Esophagus muscularis mucosa (tissue), 4 donors: ENCODE results near the gene MYO1G. TPM values are rescaled to one million over a fixed set of nuclear protein-coding genes. Genes with fewer than 3 reads are reported as not detected.

Experiments
- DNase-seq: peaks from one replicate; pipeline ENCODE4 v3.0.0-alpha.2; 2017; ENCODE audit errors: extremely low spot score
- H3K27ac ChIP-seq, 4 donors: fragments of 200-600 bp; sonication (generic); replicated peaks in 1 of 4; 1 replicate in 3 of 4; 2 replicates in 1 of 4; pipeline ENCODE4 v1.5.1; 2016 to 2019; ENCODE audit warnings: mild to moderate bottlenecking in 1 of 4
- H3K27me3 ChIP-seq, 4 donors: fragments of 200-600 bp; sonication (generic); one replicate each; pipeline versions ENCODE4 v1.5.1 to v1.6.0; 2016 to 2019
- H3K36me3 ChIP-seq, 4 donors: fragments of 200-600 bp; sonication (generic); one replicate each; pipeline ENCODE4 v1.5.1; 2016 to 2019
- H3K4me1 ChIP-seq, 4 donors: fragments of 200-600 bp; sonication (generic); one replicate each; pipeline ENCODE4 v1.5.1; 2016 to 2019
- H3K4me3 ChIP-seq, 4 donors: fragments of 200-600 bp; sonication (generic); 1 replicate in 2 of 4; 2 replicates in 2 of 4; pipeline ENCODE4 v1.5.1; 2016 to 2019; ENCODE audit warnings: mild to moderate bottlenecking in 4 of 4, moderate library complexity in 1 of 4
- H3K9me3 ChIP-seq, 4 donors: fragments of 200-600 bp; sonication (generic); 1 replicate in 3 of 4; 2 replicates in 1 of 4; pipeline ENCODE4 v1.5.1; 2016 to 2019
- CTCF ChIP-seq, 3 experiments: fragments of 200-600 bp in 2 of 3; fragments of 450-650 bp in 1 of 3; sonication (generic) in 2 of 3; IDR thresholded peaks; one replicate each; pipeline ENCODE4 v1.5.1; 2017 to 2019; ENCODE audit warnings: antibody characterized with exemption in 3 of 3, mild to moderate bottlenecking in 2 of 3, moderate library complexity in 1 of 3
- EP300 ChIP-seq: sonication (generic); formaldehyde crosslinking; IDR thresholded peaks from one replicate; pipeline ENCODE4 v1.6.1; 2017; ENCODE audit warnings: antibody characterized with exemption
- POLR2A ChIP-seq: fragments of 450-650 bp; IDR thresholded peaks from one replicate; pipeline ENCODE4 v1.6.1; 2017; ENCODE audit warnings: antibody characterized with exemption, moderate library complexity, mild to moderate bottlenecking, low read depth
- POLR2AphosphoS5 ChIP-seq, 2 donors: sonication (generic); formaldehyde crosslinking; IDR thresholded peaks; one replicate each; pipeline ENCODE4 v1.6.1; 2017; ENCODE audit warnings: antibody characterized with exemption in 2 of 2
- WGBS: methylation state at CpG from one replicate; pipeline ENCODE4 v1.1.5; 2018; 5-methylcytosine and 5-hydroxymethylcytosine counted together
- intact Hi-C: fragments of 100-400 bp; cut with DNase I; formaldehyde crosslinking; loops from one replicate; pipeline ENCODE4 v1.15.1; 2023
- total RNA-seq, 4 donors: library from RNA; depleted of rRNA; stranded (reverse); fragments of >200 nt; gene quantifications; one replicate each; pipeline versions ENCODE4 v1.1.0 to v1.2.1, GENCODE V29; 2016

Gene MYO1G
- total RNA-seq, 4 donors from 2014 or later = 0.78 to 6.8 (median 3.1) TPM

GRCh38 chr7:44970523-44971051, 8.2 kb downstream of the MYO1G start:
- Histone ChIP-seq H3K4me1 (no peaks in the 10 kb centered on the region), H3K36me3 (no peaks in the 10 kb centered on the region), H3K9me3 (no peaks in the 10 kb centered on the region), H3K4me3 (no peak overlapping the region), H3K27ac (no peak overlapping the region), H3K27me3 (peaks cover 0 to 4% (median 0%) of the 10 kb centered on the region in 4 donors)
- DNase-seq = no peak
- intact Hi-C loops = loop anchor here (5.0 kb wide), 1 partner anchor 167 kb away; no protein-coding TSS in a partner anchor
- WGBS = 87% methylated on average over 7 of the region's 18 CpGs
- no peak for TF ChIP-seq CTCF (IDR thresholded peaks at IDR 0.05)
- no peak for TF ChIP-seq POLR2AphosphoS5 (IDR thresholded peaks at IDR 0.05)
- no peak for TF ChIP-seq POLR2A
- no peak for TF ChIP-seq EP300

- no peaks in the 10 kb centered on the region for H3K9me3 ChIP-seq
- H3K27me3 ChIP-seq = peaks cover 0 to 4% (median 0%) of the 10 kb centered on the region in 4 donors
- H3K4me1 ChIP-seq = no peaks in the 10 kb centered on the region
- no peak overlapping the region for H3K27ac ChIP-seq
- TF ChIP-seq EP300 (no peak), POLR2AphosphoS5 (IDR thresholded peaks at IDR 0.05) (no peak), POLR2A (no peak), CTCF (IDR thresholded peaks at IDR 0.05) (no peak)
- intact Hi-C loops = loop anchor here (5.0 kb wide), 1 partner anchor 167 kb away; no protein-coding TSS in a partner anchor
- DNase-seq = no peak
- WGBS = 91% methylated on average over 15 of the region's 21 CpGs
- no peaks in the 10 kb centered on the region for H3K36me3 ChIP-seq
- no peak overlapping the region for H3K4me3 ChIP-seq
Measured at GRCh38 chr7:44969701-44970522, 8.9 kb downstream of the MYO1G start.

- WGBS = 95% methylated on average over 11 of the region's 11 CpGs
- no peak for DNase-seq
- TF ChIP-seq POLR2AphosphoS5 (IDR thresholded peaks at IDR 0.05) (no peak), EP300 (no peak), POLR2A (no peak), CTCF (IDR thresholded peaks at IDR 0.05) (no peak)
- Histone ChIP-seq H3K27me3 (peaks cover 0 to 4% (median 0%) of the 10 kb centered on the region in 4 donors), H3K27ac (no peak overlapping the region), H3K4me3 (no peak overlapping the region), H3K4me1 (no peaks in the 10 kb centered on the region), H3K9me3 (no peaks in the 10 kb centered on the region), H3K36me3 (no peaks in the 10 kb centered on the region)
- intact Hi-C loops = no loop called here
Measured at GRCh38 chr7:44969049-44969700, 9.6 kb downstream of the MYO1G start.

GRCh38 chr7:44967571-44968446, 11.0 kb downstream of the MYO1G start:
- 69% methylated on average over 16 of the region's 18 CpGs for WGBS
- H3K4me3 ChIP-seq = no peak overlapping the region
- DNase-seq = no peak
- no peaks in the 10 kb centered on the region for H3K9me3 ChIP-seq
- peaks cover 0 to 9% (median 0%) of the 10 kb centered on the region in 4 donors for H3K27me3 ChIP-seq
- TF ChIP-seq POLR2AphosphoS5 (IDR thresholded peaks at IDR 0.05) (no peak), CTCF (IDR thresholded peaks at IDR 0.05) (peak in 1 of 3 experiments; percentile 19), EP300 (no peak)
- intact Hi-C loops = no loop called here
- no peak overlapping the region for H3K27ac ChIP-seq
- peaks cover 3 to 6% (median 5%) of the 10 kb centered on the region in 4 donors for H3K4me1 ChIP-seq
- H3K36me3 ChIP-seq = no peaks in the 10 kb centered on the region
